Osteoblast (primary cell): Measurements from ENCODE around the gene LIN52. TPM values are rescaled to one million over a fixed set of nuclear protein-coding genes. Genes with fewer than 3 reads are reported as not detected.

ENCODE experiments used
- DNase-seq: peaks from one replicate; pipeline ENCODE4 v3.0.0; 2011; ENCODE audit warnings: low spot score, mixed read lengths; ENCODE audit not compliant: insufficient read length; ENCODE audit errors: missing footprints
- H2AFZ ChIP-seq: 2 replicates; pipeline ENCODE4 v1.6.0; 2011; ENCODE audit warnings: mild to moderate bottlenecking, low read length
- H3K27ac ChIP-seq: 2 replicates; pipeline ENCODE4 v1.5.1; 2011; ENCODE audit warnings: mild to moderate bottlenecking, low read depth, low read length, moderate library complexity
- H3K27me3 ChIP-seq: 2 replicates; pipeline ENCODE4 v1.6.0; 2012; ENCODE audit warnings: mild to moderate bottlenecking, control low read depth, inconsistent platforms, low read length, moderate library complexity; ENCODE audit not compliant: insufficient read depth
- H3K36me3 ChIP-seq: 2 replicates; pipeline ENCODE4 v1.5.1; 2011; ENCODE audit warnings: mild to moderate bottlenecking, low read length, control low read depth, moderate library complexity; ENCODE audit not compliant: insufficient read depth
- H3K4me1 ChIP-seq: 2 replicates; pipeline ENCODE4 v1.5.1; 2011; ENCODE audit warnings: mild to moderate bottlenecking, low read length, control low read depth, moderate library complexity; ENCODE audit not compliant: insufficient read depth
- H3K4me2 ChIP-seq: 2 replicates; pipeline ENCODE4 v1.6.0; 2011; ENCODE audit warnings: mild to moderate bottlenecking, low read length; ENCODE audit not compliant: insufficient read depth
- H3K4me3 ChIP-seq: fragments of 200-600 bp; sonication (generic); 3 replicates; pipeline ENCODE4 v1.5.1; 2012; ENCODE audit warnings: mild to moderate bottlenecking, low read length, inconsistent platforms; ENCODE audit not compliant: insufficient read depth
- H3K79me2 ChIP-seq: 2 replicates; pipeline ENCODE4 v1.6.0; 2012; ENCODE audit warnings: mild to moderate bottlenecking, low read length, control low read depth, inconsistent platforms; ENCODE audit not compliant: insufficient read depth
- H3K9me3 ChIP-seq: 2 replicates; pipeline ENCODE4 v1.5.1; 2011; ENCODE audit warnings: low read depth, low read length, control low read depth
- H4K20me1 ChIP-seq: 2 replicates; pipeline ENCODE4 v1.6.0; 2012; ENCODE audit warnings: mild to moderate bottlenecking, low read length, control low read depth; ENCODE audit not compliant: insufficient read depth
- total RNA-seq: library from RNA; depleted of rRNA; stranded (reverse); fragments of >200 nt; gene quantifications from 2 replicates; pipeline ENCODE4 v1.2.3, GENCODE V29; 2012
- TF ChIP-seq, protein P1 (sequence below): IDR thresholded peaks from 2 replicates; pipeline ENCODE4 v1.5.1; 2011; ENCODE audit warnings: mild to moderate bottlenecking, low read depth, low read length, moderate library complexity; ENCODE audit errors: extremely low read depth

LIN52 gene
- total RNA-seq, 1 donor, result 6.9 TPM

DNA sequence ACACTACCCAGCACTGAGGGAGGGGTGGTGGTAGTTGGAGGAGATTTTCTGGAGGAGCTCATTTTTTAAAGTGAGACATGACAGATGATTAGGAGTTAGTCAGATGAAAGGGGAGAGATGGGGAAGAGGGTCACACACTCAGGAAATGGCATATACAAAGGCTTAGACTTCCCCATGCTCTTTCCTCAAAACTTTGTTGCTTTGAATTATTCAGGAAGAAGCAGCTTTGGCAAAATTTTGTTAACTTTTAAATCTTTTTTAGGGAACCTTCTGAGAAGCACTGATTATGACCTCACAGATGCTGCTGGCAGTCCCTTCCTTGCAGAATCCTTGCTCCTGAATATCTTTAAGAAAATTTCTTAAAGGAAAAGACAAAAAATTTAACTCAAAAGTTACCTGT lies 20.3 kb upstream of the LIN52 start:
- DNase-seq, result no peak
- Histone ChIP-seq H2AFZ (no peak overlapping the region), H3K4me1 (peaks cover 36% of the 10 kb centered on the region), H3K79me2 (no peaks in the 10 kb centered on the region), H3K9me3 (no peaks in the 10 kb centered on the region), H3K4me2 (no peak overlapping the region), H3K27me3 (no peaks in the 10 kb centered on the region), H4K20me1 (no peaks in the 10 kb centered on the region), H3K27ac (no peak overlapping the region), H3K36me3 (peaks cover 16% of the 10 kb centered on the region), H3K4me3 (no peak overlapping the region)
- TF ChIP-seq, protein P1, sequence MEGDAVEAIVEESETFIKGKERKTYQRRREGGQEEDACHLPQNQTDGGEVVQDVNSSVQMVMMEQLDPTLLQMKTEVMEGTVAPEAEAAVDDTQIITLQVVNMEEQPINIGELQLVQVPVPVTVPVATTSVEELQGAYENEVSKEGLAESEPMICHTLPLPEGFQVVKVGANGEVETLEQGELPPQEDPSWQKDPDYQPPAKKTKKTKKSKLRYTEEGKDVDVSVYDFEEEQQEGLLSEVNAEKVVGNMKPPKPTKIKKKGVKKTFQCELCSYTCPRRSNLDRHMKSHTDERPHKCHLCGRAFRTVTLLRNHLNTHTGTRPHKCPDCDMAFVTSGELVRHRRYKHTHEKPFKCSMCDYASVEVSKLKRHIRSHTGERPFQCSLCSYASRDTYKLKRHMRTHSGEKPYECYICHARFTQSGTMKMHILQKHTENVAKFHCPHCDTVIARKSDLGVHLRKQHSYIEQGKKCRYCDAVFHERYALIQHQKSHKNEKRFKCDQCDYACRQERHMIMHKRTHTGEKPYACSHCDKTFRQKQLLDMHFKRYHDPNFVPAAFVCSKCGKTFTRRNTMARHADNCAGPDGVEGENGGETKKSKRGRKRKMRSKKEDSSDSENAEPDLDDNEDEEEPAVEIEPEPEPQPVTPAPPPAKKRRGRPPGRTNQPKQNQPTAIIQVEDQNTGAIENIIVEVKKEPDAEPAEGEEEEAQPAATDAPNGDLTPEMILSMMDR, result no peak

DNA sequence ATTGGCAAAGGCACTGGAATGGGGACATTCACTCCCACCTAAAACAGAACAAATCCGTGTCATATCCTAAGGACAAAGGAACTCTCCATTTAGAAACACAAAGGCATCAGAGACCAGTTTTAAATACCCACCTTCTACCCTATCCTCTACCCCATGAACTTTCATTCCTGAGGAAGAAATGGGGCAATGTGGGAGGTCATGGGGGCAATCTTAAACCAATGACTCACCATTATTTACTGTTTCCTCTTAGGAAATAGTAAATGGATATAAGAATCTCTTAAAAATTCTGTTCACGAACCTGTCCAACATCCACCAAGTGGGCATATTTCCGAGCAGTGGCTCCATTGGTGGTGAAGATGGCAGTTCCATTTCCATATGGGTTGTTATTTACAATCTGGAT lies 19.9 kb upstream of the LIN52 start:
- Histone ChIP-seq H3K27me3 (no peaks in the 10 kb centered on the region), H3K4me1 (peaks cover 36% of the 10 kb centered on the region), H3K36me3 (peaks cover 13% of the 10 kb centered on the region), H4K20me1 (no peaks in the 10 kb centered on the region), H3K9me3 (no peaks in the 10 kb centered on the region), H3K79me2 (no peaks in the 10 kb centered on the region), H3K4me3 (no peak overlapping the region), H3K4me2 (no peak overlapping the region), H3K27ac (no peak overlapping the region), H2AFZ (no peak overlapping the region)
- TF ChIP-seq, protein P1, result no peak
- no peak for DNase-seq

DNA sequence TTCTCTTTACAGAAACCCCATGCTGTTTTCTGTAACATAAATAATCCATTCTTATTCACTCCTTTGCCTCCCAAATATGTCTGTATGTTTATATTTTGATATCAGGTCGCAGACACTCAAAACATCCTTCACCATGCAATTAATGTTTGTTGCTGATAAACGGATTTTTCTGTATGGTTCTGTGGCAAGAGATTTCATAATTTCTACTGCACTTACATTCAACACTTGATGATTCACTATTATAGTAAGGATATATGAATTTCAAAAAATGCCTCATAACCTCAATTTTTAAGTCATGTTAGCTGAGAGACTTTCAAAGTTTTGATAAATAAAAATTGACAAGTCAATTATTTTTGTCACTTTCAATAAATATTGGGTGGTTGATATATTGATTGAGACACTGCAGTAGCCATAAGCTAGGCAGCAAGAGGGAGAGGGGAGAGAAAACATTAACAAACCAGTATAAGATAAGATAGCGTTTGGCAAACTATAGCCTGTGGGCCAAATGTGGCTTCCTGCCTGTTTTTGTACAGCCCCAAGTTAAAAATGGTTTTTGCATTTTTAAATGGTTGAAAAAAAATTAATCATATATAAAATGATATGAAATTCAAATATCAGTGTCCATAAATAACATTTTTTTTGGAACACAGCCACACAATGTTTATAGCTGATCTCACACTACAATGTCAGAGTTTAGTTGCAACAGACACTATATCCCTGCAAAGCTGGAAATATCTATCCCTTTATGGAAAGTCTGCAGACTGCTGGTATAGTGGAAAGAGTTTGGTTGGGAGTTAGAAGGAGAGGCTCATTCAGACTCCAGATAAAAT lies 18.8 kb upstream of the LIN52 start:
- peak; percentile 53 for DNase-seq
- TF ChIP-seq, protein P1, result no peak

DNA sequence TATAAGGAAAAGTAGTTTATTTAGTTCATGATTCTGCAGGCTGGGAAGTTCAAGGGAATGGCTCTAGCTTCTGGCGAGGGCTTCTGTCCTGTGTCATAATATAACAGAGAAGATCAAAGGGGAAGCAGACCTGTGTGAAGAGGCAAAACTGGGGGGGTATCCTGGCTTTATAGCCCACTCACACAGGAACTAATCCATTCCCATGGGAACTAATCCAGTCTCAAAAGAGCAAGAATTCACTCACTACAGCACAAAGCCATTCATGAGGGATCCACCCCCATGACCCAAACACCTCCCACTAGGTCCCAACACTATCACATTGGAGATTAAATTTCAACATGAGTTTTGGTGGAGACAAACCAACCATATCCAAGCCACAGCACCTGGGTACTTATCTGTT lies 7.4 kb upstream of the LIN52 start:
- TF ChIP-seq, protein P1, result no peak
- H3K36me3 ChIP-seq, result peaks cover 5% of the 10 kb centered on the region
- H3K4me1 ChIP-seq, result no peaks in the 10 kb centered on the region
- no peak for DNase-seq
- no peak overlapping the region for H2AFZ ChIP-seq
- H3K79me2 ChIP-seq, result no peaks in the 10 kb centered on the region
- no peak overlapping the region for H3K27ac ChIP-seq
- no peak overlapping the region for H3K4me3 ChIP-seq
- no peak overlapping the region for H3K4me2 ChIP-seq
- no peaks in the 10 kb centered on the region for H3K27me3 ChIP-seq
- H4K20me1 ChIP-seq, result no peaks in the 10 kb centered on the region
- H3K9me3 ChIP-seq, result no peaks in the 10 kb centered on the region

More for the DNA sequence above, 18.8 kb upstream of the LIN52 start:
- Histone ChIP-seq H4K20me1 (no peaks in the 10 kb centered on the region), H3K4me1 (peaks cover 36% of the 10 kb centered on the region), H3K27ac (peak overlapping the region; percentile 36), H3K4me3 (no peak overlapping the region), H3K36me3 (peaks cover 12% of the 10 kb centered on the region), H3K79me2 (no peaks in the 10 kb centered on the region), H3K9me3 (no peaks in the 10 kb centered on the region), H2AFZ (no peak overlapping the region), H3K4me2 (peak overlapping the region; percentile 34), H3K27me3 (no peaks in the 10 kb centered on the region)
